LNCaP clone FGC (cell line): ENCODE measurements around the gene PTPRM.

Experiments used
- DNase-seq: peaks from one replicate; pipeline ENCODE4 v3.0.0-alpha.2; 2011; ENCODE audit warnings: low read depth
- H3K4me3 ChIP-seq: 2 replicates; pipeline ENCODE4 v1.5.1; 2011; ENCODE audit warnings: mild to moderate bottlenecking, low read depth, low read length, control low read depth
- TF ChIP-seq, protein P1 (sequence below): IDR thresholded peaks from 2 replicates; pipeline ENCODE4 v1.5.1; 2012; ENCODE audit warnings: mild to moderate bottlenecking; ENCODE audit not compliant: control insufficient read depth, insufficient read depth; ENCODE audit errors: extremely low read depth

The PTPRM gene

GRCh38 chr18:7766817-7767216 is 199.7 kb downstream of the PTPRM start:
- TF ChIP-seq, protein P1, sequence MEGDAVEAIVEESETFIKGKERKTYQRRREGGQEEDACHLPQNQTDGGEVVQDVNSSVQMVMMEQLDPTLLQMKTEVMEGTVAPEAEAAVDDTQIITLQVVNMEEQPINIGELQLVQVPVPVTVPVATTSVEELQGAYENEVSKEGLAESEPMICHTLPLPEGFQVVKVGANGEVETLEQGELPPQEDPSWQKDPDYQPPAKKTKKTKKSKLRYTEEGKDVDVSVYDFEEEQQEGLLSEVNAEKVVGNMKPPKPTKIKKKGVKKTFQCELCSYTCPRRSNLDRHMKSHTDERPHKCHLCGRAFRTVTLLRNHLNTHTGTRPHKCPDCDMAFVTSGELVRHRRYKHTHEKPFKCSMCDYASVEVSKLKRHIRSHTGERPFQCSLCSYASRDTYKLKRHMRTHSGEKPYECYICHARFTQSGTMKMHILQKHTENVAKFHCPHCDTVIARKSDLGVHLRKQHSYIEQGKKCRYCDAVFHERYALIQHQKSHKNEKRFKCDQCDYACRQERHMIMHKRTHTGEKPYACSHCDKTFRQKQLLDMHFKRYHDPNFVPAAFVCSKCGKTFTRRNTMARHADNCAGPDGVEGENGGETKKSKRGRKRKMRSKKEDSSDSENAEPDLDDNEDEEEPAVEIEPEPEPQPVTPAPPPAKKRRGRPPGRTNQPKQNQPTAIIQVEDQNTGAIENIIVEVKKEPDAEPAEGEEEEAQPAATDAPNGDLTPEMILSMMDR: no peak
- H3K4me3 ChIP-seq: no peak overlapping the region
- no peak for DNase-seq

- DNase-seq: no peak
- no peak overlapping the region for H3K4me3 ChIP-seq
- TF ChIP-seq, protein P1: no peak
These were observed 203.8 kb downstream of the PTPRM start for GRCh38 chr18:7770908-7771307.

GRCh38 chr18:7772510-7772888 is 205.4 kb downstream of the PTPRM start:
- TF ChIP-seq, protein P1: no peak
- no peak overlapping the region for H3K4me3 ChIP-seq
- no peak for DNase-seq

- H3K4me3 ChIP-seq: no peak overlapping the region
- DNase-seq: no peak
- TF ChIP-seq, protein P1: no peak
These were observed 205.8 kb downstream of the PTPRM start for GRCh38 chr18:7772951-7773350.

DNA sequence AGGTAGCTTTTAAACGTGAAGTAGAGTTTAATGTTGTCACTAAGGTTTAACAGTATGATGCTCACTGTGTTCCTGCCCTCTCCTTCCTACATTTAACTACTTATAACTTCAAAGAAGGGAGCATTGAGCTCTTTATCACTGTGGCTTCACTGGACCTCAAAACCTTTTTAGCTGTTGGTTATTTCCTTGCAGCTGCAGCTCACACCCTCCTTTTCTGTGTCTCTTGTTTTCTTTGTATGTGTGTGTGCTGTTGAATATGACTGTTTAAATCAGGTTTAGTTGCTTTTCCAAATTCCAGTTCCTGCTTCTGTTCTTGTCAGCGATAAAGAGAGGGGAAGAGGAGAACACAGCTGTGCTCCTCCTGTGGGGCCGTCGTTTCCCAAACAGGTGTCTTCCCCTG is 208.0 kb downstream of the PTPRM start:
- no peak overlapping the region for H3K4me3 ChIP-seq
- TF ChIP-seq, protein P1: no peak
- no peak for DNase-seq

GRCh38 chr18:7775843-7776242 is 208.7 kb downstream of the PTPRM start:
- DNase-seq: no peak
- TF ChIP-seq, protein P1: no peak

GRCh38 chr18:7778181-7778580 is 211.1 kb downstream of the PTPRM start:
- TF ChIP-seq, protein P1: no peak
- DNase-seq: no peak
- H3K4me3 ChIP-seq: no peak overlapping the region

More at GRCh38 chr18:7775843-7776242, 208.7 kb downstream of the PTPRM start:
- H3K4me3 ChIP-seq: no peak overlapping the region
